ENCODE results near the gene NRDE2. TPM values are rescaled to one million over a fixed set of nuclear protein-coding genes. Genes with fewer than 3 reads are reported as not detected.

NRDE2 gene
- total and polyA plus RNA-seq, 2 donors from 2014 or later: 7.0 to 27.9 TPM

GRCh38 chr14:90358359-90358758 lies 26.6 kb upstream of the NRDE2 start:
- intact Hi-C loops (cut with DNase I): no loop called here
- FAIRE-seq (no peak), DNase-seq (no peak)
- H3K4me1 ChIP-seq (ENCODE audit: control insufficient read depth in 2 of 3, insufficient read depth in 2 of 3, low read depth in 1 of 3, low read length in 3 of 3): peaks cover 0 to 13% (median 3%) of the 10 kb centered on the region in 3 donors
- no peak overlapping the region for H3K27ac ChIP-seq (ENCODE audit: low read depth in 2 of 2, low read length in 2 of 2)
- H3K9ac ChIP-seq (ENCODE audit: low read length in 3 of 3): no peak overlapping the region
- no peaks in the 10 kb centered on the region for H3K36me3 ChIP-seq (ENCODE audit: control insufficient read depth in 2 of 3, insufficient read depth in 3 of 3, low read length in 3 of 3)
- no peaks in the 10 kb centered on the region for H3K27me3 ChIP-seq (ENCODE audit: control insufficient read depth, insufficient read depth, low read length)
- TF ChIP-seq CTCF (IDR thresholded peaks at IDR 0.05; ENCODE audit: borderline replicate concordance, extremely low read depth, insufficient read depth): no peak
- no peak overlapping the region for H3K4me3 ChIP-seq (ENCODE audit: low read length in 3 of 3)
- H3K9me3 ChIP-seq (ENCODE audit: control insufficient read depth in 2 of 3, insufficient read depth in 1 of 3, low read length in 3 of 3): no peaks in the 10 kb centered on the region

- Histone ChIP-seq H3K9me3 (ENCODE audit: control insufficient read depth in 2 of 3, insufficient read depth in 1 of 3, low read length in 3 of 3) (no peaks in the 10 kb centered on the region), H3K9ac (ENCODE audit: low read length in 3 of 3) (no peak overlapping the region), H3K27me3 (ENCODE audit: control insufficient read depth, insufficient read depth, low read length) (no peaks in the 10 kb centered on the region), H3K36me3 (ENCODE audit: control insufficient read depth in 2 of 3, insufficient read depth in 3 of 3, low read length in 3 of 3) (no peaks in the 10 kb centered on the region), H3K27ac (ENCODE audit: low read depth in 2 of 2, low read length in 2 of 2) (no peak overlapping the region), H3K4me1 (ENCODE audit: control insufficient read depth in 2 of 3, insufficient read depth in 2 of 3, low read depth in 1 of 3, low read length in 3 of 3) (peaks cover 0 to 13% (median 3%) of the 10 kb centered on the region in 3 donors), H3K4me3 (ENCODE audit: low read length in 3 of 3) (no peak overlapping the region)
- intact Hi-C loops (cut with DNase I): no loop called here
- no peak for FAIRE-seq
- TF ChIP-seq CTCF (IDR thresholded peaks at IDR 0.05; ENCODE audit: borderline replicate concordance, extremely low read depth, insufficient read depth): no peak
- no peak for DNase-seq
Measured at GRCh38 chr14:90356925-90357324, 25.2 kb upstream of the NRDE2 start.

GRCh38 chr14:90355540-90356518 lies 24.1 kb upstream of the NRDE2 start:
- no peaks in the 10 kb centered on the region for H3K9me3 ChIP-seq (ENCODE audit: control insufficient read depth in 2 of 3, insufficient read depth in 1 of 3, low read length in 3 of 3)
- H3K27me3 ChIP-seq (ENCODE audit: control insufficient read depth, insufficient read depth, low read length): no peaks in the 10 kb centered on the region
- DNase-seq (peak in 1 of 5 donors; percentile 35), FAIRE-seq (no peak)
- intact Hi-C loops (cut with DNase I): no loop called here
- peaks cover 0 to 13% (median 3%) of the 10 kb centered on the region in 3 donors for H3K4me1 ChIP-seq (ENCODE audit: control insufficient read depth in 2 of 3, insufficient read depth in 2 of 3, low read depth in 1 of 3, low read length in 3 of 3)
- no peaks in the 10 kb centered on the region for H3K36me3 ChIP-seq (ENCODE audit: control insufficient read depth in 2 of 3, insufficient read depth in 3 of 3, low read length in 3 of 3)
- H3K27ac ChIP-seq (ENCODE audit: low read depth in 2 of 2, low read length in 2 of 2): peak overlapping the region; percentile 18 to 89
- no peak for TF ChIP-seq CTCF (IDR thresholded peaks at IDR 0.05; ENCODE audit: borderline replicate concordance, extremely low read depth, insufficient read depth)
- peak overlapping the region in 1 of 3 donors; percentile 46 for H3K9ac ChIP-seq (ENCODE audit: low read length in 3 of 3)
- H3K4me3 ChIP-seq (ENCODE audit: low read length in 3 of 3): no peak overlapping the region
